ENCODE data around the gene KIF14.

DNA sequence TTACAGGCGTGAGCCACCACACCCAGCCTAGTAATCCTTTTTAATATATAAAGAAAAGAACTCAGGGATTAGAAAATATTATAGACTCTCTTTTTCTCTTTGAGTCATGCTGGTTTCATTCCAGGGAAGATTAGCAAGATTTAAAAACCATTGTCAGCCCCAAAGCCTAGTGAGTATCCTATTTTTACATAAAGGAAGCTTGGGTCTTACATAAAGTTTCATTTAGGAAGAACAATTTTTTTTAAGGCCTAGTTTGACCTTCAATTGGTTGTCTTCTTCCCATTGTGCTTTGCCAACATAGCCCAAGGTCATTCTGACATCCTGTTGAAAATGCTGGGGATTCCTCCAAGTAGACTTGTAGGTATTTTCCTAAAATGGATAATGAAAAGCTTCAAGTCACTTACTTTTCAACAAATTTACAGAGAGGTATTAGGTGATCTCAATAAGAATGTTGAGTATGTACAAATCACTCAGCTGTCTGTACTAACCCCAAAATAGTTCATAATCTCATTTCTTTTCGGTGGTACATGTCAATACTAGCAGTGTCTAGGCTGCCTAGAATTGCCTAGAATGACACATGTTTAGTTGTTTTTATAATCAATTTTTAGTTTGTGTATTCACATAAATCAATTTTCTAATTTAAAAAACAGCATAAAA is 4.3 kb upstream of the KIF14 start:
- TF ChIP-seq TAF1 (IDR thresholded peaks at IDR 0.05; ENCODE audit: low read depth): no peak
- TF ChIP-seq, protein P1, sequence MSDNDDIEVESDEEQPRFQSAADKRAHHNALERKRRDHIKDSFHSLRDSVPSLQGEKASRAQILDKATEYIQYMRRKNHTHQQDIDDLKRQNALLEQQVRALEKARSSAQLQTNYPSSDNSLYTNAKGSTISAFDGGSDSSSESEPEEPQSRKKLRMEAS (IDR thresholded peaks at IDR 0.05): no peak
- TF ChIP-seq EP300 (IDR thresholded peaks at IDR 0.05; ENCODE audit: borderline replicate concordance): no peak
- TF ChIP-seq ZBTB7A (IDR thresholded peaks at IDR 0.05; ENCODE audit: low read depth): no peak
- TF ChIP-seq CREB1 (IDR thresholded peaks at IDR 0.05; ENCODE audit: low read depth): no peak
- TF ChIP-seq RAD21 (IDR thresholded peaks at IDR 0.05; ENCODE audit: low read depth): no peak

Data from Ishikawa (cell line).